Trophoblast cell (in vitro differentiated cells and primary cell): ENCODE data around the gene IRX4.

Experiments used
- DNase-seq, 2 donors: peaks; one replicate each; pipeline ENCODE4 v3.0.0-alpha.2; 2016
- H2AFZ ChIP-seq: 2 replicates; pipeline ENCODE4 v1.6.1; 2013; ENCODE audit warnings: low read length, moderate library complexity, mild to moderate bottlenecking; ENCODE audit not compliant: insufficient read depth, poor library complexity
- H2AK5ac ChIP-seq: 2 replicates; pipeline ENCODE4 v1.6.1; 2013; ENCODE audit warnings: mild to moderate bottlenecking, low read length
- H2BK120ac ChIP-seq: 2 replicates; pipeline ENCODE4 v1.6.1; 2013; ENCODE audit warnings: low read length, mild to moderate bottlenecking, moderate library complexity; ENCODE audit not compliant: insufficient read depth, poor library complexity
- H2BK12ac ChIP-seq: 2 replicates; pipeline ENCODE4 v1.6.1; 2013; ENCODE audit warnings: mild to moderate bottlenecking, low read length, moderate library complexity
- H2BK5ac ChIP-seq: 2 replicates; pipeline ENCODE4 v1.6.1; 2013; ENCODE audit warnings: low read length, low read depth, moderate library complexity, mild to moderate bottlenecking; ENCODE audit not compliant: poor library complexity
- H3K14ac ChIP-seq: 2 replicates; pipeline ENCODE4 v1.6.1; 2013; ENCODE audit warnings: mild to moderate bottlenecking, low read length
- H3K18ac ChIP-seq: 2 replicates; pipeline ENCODE4 v1.6.1; 2013; ENCODE audit warnings: mild to moderate bottlenecking, low read length
- H3K23ac ChIP-seq: 2 replicates; pipeline ENCODE4 v1.6.1; 2013; ENCODE audit warnings: low read length
- H3K27ac ChIP-seq: 2 replicates; pipeline ENCODE4 v1.5.1; 2013; ENCODE audit warnings: low read depth, mild to moderate bottlenecking, inconsistent platforms, low read length, moderate library complexity
- H3K27me3 ChIP-seq: 2 replicates; pipeline ENCODE4 v1.6.1; 2013; ENCODE audit warnings: inconsistent platforms, mild to moderate bottlenecking, low read length, moderate library complexity; ENCODE audit not compliant: insufficient read depth
- H3K36me3 ChIP-seq, 2 experiments: 1 replicate in 1 of 2; 2 replicates in 1 of 2; pipeline ENCODE4 v1.6.1; 2013; ENCODE audit warnings: low read length in 2 of 2, mild to moderate bottlenecking in 2 of 2, moderate library complexity in 1 of 2; ENCODE audit not compliant: insufficient read depth in 2 of 2, control insufficient read depth in 1 of 2
- H3K4ac ChIP-seq: 2 replicates; pipeline ENCODE4 v1.6.1; 2013; ENCODE audit warnings: low read depth, mild to moderate bottlenecking, low read length, moderate library complexity
- H3K4me1 ChIP-seq, 2 experiments: 1 replicate in 1 of 2; 2 replicates in 1 of 2; pipeline ENCODE4 v1.6.1; 2013; ENCODE audit warnings: low read length in 2 of 2, mild to moderate bottlenecking in 2 of 2, moderate library complexity in 1 of 2; ENCODE audit not compliant: insufficient read depth in 2 of 2, control insufficient read depth in 1 of 2
- H3K4me2 ChIP-seq: 2 replicates; pipeline ENCODE4 v1.6.1; 2013; ENCODE audit warnings: inconsistent platforms, mild to moderate bottlenecking, low read length, moderate library complexity
- H3K4me3 ChIP-seq: 2 replicates; pipeline ENCODE4 v1.5.1; 2013; ENCODE audit warnings: mild to moderate bottlenecking, low read depth, low read length, inconsistent platforms
- H3K79me1 ChIP-seq: one replicate; pipeline ENCODE4 v1.6.1; 2013; ENCODE audit warnings: low read length
- H3K79me2 ChIP-seq: 2 replicates; pipeline ENCODE4 v1.6.1; 2013; ENCODE audit warnings: low read length, mild to moderate bottlenecking; ENCODE audit not compliant: control insufficient read depth, insufficient read depth, poor library complexity
- H3K9ac ChIP-seq: 2 replicates; pipeline ENCODE4 v1.6.1; 2013; ENCODE audit warnings: mild to moderate bottlenecking, low read length
- H3K9me3 ChIP-seq: 2 replicates; pipeline ENCODE4 v1.6.1; 2013; ENCODE audit warnings: low read depth, mild to moderate bottlenecking, control low read depth, inconsistent platforms, low read length; ENCODE audit not compliant: insufficient read depth
- H4K12ac ChIP-seq: 2 replicates; pipeline ENCODE4 v1.6.1; 2013; ENCODE audit warnings: low read depth, mild to moderate bottlenecking, low read length, moderate library complexity
- H4K8ac ChIP-seq: 2 replicates; pipeline ENCODE4 v1.6.1; 2013; ENCODE audit warnings: low read depth, mild to moderate bottlenecking, low read length, moderate library complexity
- H4K91ac ChIP-seq: one replicate; pipeline ENCODE4 v1.6.1; 2013; ENCODE audit warnings: low read depth, mild to moderate bottlenecking, low read length, moderate library complexity
- whole genome bisulfite sequencing: extraction: QIAGEN DNeasy Blood & Tissue Kit; methylation state at CpG from one replicate; pipeline ENCODE4 v1.1.7; 2013; ENCODE audit warnings: missing lambda C conversion rate; ENCODE audit not compliant: insufficient read length, insufficient coverage; ENCODE audit errors: extremely low coverage; 5-methylcytosine and 5-hydroxymethylcytosine counted together

The IRX4 gene

DNA sequence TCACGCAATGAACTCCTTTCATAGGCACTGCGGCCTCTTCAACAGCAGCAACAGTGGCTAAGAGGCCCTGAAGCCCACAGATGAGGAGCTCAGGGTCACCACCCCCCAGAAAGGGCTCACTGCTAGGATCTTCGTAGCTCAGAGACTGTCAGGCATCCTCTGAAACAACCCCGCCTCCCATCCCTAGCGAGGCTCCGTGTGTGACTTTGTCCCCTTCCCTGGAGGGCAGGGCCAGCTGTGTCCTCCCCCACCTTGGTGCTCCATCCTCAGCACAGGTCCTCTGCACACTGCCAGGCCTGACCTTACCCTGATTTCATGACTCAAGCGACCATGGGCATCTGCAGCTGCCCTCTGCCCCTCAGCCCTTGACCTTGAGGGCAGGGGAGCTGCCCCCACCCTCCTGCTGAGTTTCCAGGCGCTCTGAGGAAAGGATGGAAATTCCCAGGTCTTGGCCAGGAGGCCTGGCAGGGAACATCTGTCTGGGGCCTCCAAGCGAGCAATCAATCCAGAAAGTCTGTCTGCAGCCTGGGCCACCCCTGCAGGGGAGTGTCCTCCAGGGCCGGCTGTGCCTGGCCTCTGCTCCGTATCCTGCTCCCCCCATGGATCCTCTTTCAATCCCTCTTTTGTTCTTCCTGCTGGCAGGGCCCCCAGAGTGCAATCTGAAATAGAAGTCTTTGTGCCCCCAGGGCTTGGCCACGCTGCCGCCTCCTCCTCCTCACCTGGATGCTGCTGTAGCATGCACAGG, 6.8 kb upstream of the IRX4 start:
- Histone ChIP-seq H3K27me3 (peaks cover 48% of the 10 kb centered on the region), H3K23ac (no peak overlapping the region), H3K14ac (no peak overlapping the region), H3K18ac (no peak overlapping the region), H2BK120ac (no peak overlapping the region), H3K9me3 (peaks cover 14% of the 10 kb centered on the region), H3K4me2 (no peak overlapping the region), H3K4ac (no peak overlapping the region), H2AK5ac (no peak overlapping the region), H3K4me1 (peaks cover 4 to 16% of the 10 kb centered on the region in 2 experiments), H3K4me3 (no peak overlapping the region), H3K79me1 (peaks cover 2% of the 10 kb centered on the region), H2AFZ (no peak overlapping the region), H3K9ac (no peak overlapping the region), H2BK5ac (no peak overlapping the region), H3K36me3 (no peaks in the 10 kb centered on the region), H4K12ac (no peak overlapping the region), H3K27ac (no peak overlapping the region), H4K91ac (no peak overlapping the region), H4K8ac (no peak overlapping the region), H2BK12ac (no peak overlapping the region), H3K79me2 (no peaks in the 10 kb centered on the region)
- no peak for DNase-seq
- no CpG with 5 or more reads among the region's 13 CpGs for WGBS

DNA sequence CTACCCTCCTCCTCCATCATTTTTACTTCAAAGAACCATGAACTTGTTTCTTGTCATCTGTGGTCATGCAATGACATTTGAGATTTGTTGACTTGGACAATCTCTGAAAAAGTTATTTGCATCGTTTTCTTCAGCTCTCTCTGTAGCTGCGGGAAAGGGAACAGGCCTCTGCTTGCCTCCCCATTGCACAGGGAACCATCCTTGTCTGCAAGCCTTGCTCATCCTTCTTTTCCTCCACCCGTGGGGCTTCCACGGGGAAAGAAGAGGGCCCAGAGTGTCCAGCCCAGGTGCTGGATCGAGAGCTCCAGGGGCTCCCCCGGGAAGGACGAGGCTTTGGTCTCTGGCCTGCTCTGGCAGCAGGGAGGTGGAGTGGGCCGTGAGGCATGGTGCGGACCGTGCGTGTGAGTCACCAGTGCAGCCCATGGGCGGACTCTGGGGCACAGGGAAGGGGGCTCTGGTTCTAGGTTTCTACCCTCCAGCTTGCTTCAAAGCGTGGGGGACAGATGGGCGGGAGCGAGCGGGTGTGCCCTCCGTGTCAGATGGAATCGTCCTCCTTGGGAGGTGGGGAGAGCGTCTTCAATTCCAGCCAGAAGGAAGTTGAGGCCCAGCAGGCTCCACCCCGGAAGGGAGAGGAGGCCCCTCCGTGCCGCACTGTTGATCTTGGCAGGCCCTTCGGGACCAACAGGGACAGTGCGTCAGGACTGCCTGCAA, 6.0 kb upstream of the IRX4 start:
- H3K18ac ChIP-seq: no peak overlapping the region
- H3K4me2 ChIP-seq: no peak overlapping the region
- no peak overlapping the region for H3K4ac ChIP-seq
- DNase-seq: no peak
- no peak overlapping the region for H2AK5ac ChIP-seq
- no peaks in the 10 kb centered on the region for H3K36me3 ChIP-seq
- H2BK5ac ChIP-seq: no peak overlapping the region
- H3K9ac ChIP-seq: no peak overlapping the region
- no peak overlapping the region for H3K4me3 ChIP-seq
- H4K12ac ChIP-seq: no peak overlapping the region
- no peak overlapping the region for H2AFZ ChIP-seq
- H2BK120ac ChIP-seq: no peak overlapping the region
- H4K8ac ChIP-seq: no peak overlapping the region
- no peak overlapping the region for H2BK12ac ChIP-seq
- H3K14ac ChIP-seq: no peak overlapping the region
- H3K27ac ChIP-seq: no peak overlapping the region
- H3K27me3 ChIP-seq: peaks cover 54% of the 10 kb centered on the region
- H3K79me2 ChIP-seq: no peaks in the 10 kb centered on the region
- peaks cover 15% of the 10 kb centered on the region for H3K9me3 ChIP-seq
- H3K4me1 ChIP-seq: peaks cover 7 to 21% of the 10 kb centered on the region in 2 experiments
- WGBS: no CpG with 5 or more reads among the region's 24 CpGs
- peaks cover 2% of the 10 kb centered on the region for H3K79me1 ChIP-seq
- H4K91ac ChIP-seq: no peak overlapping the region
- no peak overlapping the region for H3K23ac ChIP-seq

DNA sequence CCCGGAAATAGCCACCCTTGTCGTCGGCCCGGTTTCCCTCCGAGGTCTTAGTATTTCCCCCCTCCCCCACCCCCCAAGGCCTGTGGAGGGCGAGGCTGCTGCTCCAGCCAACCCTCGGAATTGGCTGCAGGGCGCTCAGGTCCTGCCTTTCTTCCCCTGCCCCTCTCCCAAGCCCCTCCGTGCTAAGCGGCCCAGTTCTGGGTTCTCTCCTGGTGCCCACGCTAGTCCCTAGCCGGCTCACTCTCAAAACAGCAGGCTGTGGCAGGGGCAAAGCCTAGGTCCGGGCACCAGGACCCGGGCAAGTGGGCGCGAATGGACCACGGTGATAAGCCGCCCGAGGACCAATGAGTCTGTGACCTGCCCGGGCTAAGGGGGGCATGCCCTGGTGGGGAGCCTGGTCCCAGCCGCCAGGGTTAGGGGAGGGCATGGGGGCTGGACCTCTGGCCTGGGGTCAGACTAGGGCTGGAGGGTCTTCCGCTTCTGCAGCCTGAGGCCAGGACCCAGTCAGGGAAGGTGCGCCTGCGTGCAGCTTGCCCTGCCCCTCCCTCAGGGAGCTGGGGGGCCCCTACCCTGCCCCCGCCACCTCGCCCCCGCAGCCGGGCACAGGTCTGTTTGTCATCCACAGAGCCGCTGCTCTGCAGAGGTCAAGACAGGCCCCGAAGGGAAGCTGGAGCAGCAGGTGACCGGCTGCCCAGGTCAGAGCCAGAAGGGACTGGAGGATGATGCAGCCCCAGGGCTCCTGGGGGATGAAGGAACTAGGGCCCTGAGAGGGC, 5.0 kb upstream of the IRX4 start:
- WGBS: no CpG with 5 or more reads among the region's 31 CpGs
- Histone ChIP-seq H2AK5ac (no peak overlapping the region), H3K9me3 (peaks cover 15% of the 10 kb centered on the region), H3K79me2 (no peaks in the 10 kb centered on the region), H4K91ac (peak overlapping the region; percentile 45), H3K23ac (no peak overlapping the region), H3K4me2 (peak overlapping the region; percentile 74), H3K18ac (no peak overlapping the region), H3K4me3 (no peak overlapping the region), H3K4me1 (peaks cover 11 to 26% of the 10 kb centered on the region in 2 experiments), H3K27me3 (peaks cover 61% of the 10 kb centered on the region), H2AFZ (no peak overlapping the region), H4K8ac (no peak overlapping the region), H3K27ac (no peak overlapping the region), H3K36me3 (no peaks in the 10 kb centered on the region), H3K4ac (no peak overlapping the region), H3K79me1 (peaks cover 5% of the 10 kb centered on the region), H2BK12ac (no peak overlapping the region), H2BK5ac (no peak overlapping the region), H2BK120ac (no peak overlapping the region), H4K12ac (no peak overlapping the region), H3K14ac (no peak overlapping the region), H3K9ac (no peak overlapping the region)
- DNase-seq: no peak

DNA sequence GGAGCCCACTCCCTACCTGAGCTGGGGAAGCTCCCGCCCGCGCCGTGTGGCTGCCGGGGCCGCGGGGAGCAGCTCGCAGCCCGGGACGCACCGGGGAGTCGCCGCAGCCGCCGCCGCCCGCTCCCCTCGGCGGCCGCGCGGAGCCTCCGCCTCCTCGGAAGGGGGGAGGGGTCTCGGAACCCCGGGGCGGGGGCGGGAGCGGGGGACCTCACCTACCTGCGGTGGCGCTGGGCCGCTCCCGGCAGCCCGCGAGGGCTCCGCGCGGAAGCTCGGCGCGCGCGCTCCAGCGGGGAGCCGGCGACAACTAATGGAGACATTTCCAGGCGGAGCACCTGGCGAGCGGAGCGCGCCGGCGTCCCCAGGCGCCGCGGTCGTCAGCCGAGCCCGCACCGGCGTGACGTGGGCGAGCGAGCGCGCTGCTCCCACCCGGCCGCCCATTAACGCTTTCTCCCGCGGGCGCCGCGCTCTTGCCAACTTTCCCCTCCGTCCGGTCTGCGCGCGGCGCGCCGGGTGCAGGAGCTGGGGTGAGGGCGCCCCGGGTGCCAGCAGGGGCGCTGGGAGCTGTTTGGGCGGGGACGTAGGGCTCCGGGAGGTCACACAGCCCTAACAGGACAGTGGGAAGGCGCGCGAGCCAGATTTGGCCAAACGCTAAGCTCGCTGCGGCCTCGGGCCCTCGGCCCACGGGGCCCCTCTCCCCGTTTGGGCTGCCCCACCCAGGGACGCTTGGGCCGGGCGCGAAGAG, 4.3 kb upstream of the IRX4 start:
- H3K4me3 ChIP-seq: peak overlapping the region; percentile 31
- H2AFZ ChIP-seq: peak overlapping the region; percentile 40
- peaks cover 14 to 33% of the 10 kb centered on the region in 2 experiments for H3K4me1 ChIP-seq
- no peak overlapping the region for H4K8ac ChIP-seq
- DNase-seq: no peak
- no peak overlapping the region for H2BK120ac ChIP-seq
- peak overlapping the region; percentile 20 for H4K12ac ChIP-seq
- WGBS: no CpG with 5 or more reads among the region's 102 CpGs
- H3K9me3 ChIP-seq: peaks cover 16% of the 10 kb centered on the region
- no peak overlapping the region for H2BK12ac ChIP-seq
- H3K9ac ChIP-seq: no peak overlapping the region
- H4K91ac ChIP-seq: peak overlapping the region; percentile 51
- H3K79me1 ChIP-seq: peaks cover 5% of the 10 kb centered on the region
- H3K36me3 ChIP-seq: no peaks in the 10 kb centered on the region
- no peak overlapping the region for H3K4ac ChIP-seq
- peak overlapping the region; percentile 63 for H3K18ac ChIP-seq
- no peak overlapping the region for H3K23ac ChIP-seq
- H3K14ac ChIP-seq: peak overlapping the region; percentile 41
- no peak overlapping the region for H2AK5ac ChIP-seq
- peaks cover 68% of the 10 kb centered on the region for H3K27me3 ChIP-seq
- H2BK5ac ChIP-seq: no peak overlapping the region
- H3K27ac ChIP-seq: no peak overlapping the region
- H3K4me2 ChIP-seq: peak overlapping the region; percentile 74
- H3K79me2 ChIP-seq: no peaks in the 10 kb centered on the region
